Kidney tubule cell (primary cell): ENCODE measurements around the gene PBOV1.

Source experiments
- DNase-seq: peaks from one replicate; pipeline ENCODE4 v3.0.0-alpha.2; 2018; ENCODE audit warnings: low spot score

PBOV1 gene

DNA sequence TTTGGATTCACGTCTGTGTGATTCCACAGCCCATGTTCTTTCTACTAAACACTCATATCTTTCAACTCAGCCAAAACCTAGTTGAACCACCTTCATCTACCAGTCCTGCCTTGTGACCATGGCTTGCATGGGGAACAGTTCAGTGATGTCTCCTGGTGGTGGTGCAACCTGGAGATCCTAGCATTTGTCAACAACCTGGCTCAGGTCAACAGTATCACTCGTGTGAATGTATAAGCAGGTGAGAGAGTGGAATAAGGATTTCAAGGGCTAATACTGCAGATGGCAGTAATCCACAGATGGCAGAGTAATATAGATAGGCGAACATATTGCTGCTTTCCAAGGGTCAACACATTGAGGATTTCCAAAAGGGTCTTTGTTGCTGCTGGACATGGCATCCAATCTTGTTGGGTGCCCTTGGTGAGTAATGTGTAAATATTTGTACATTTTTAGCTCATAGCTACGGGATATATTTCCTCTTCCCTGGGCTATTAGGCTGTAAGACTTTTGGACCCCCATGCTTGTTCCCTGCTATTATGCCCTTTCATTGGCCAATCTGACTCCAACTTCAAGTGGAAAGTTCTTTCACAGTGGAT is 13.4 kb downstream of the PBOV1 start:
- no peak for DNase-seq

DNA sequence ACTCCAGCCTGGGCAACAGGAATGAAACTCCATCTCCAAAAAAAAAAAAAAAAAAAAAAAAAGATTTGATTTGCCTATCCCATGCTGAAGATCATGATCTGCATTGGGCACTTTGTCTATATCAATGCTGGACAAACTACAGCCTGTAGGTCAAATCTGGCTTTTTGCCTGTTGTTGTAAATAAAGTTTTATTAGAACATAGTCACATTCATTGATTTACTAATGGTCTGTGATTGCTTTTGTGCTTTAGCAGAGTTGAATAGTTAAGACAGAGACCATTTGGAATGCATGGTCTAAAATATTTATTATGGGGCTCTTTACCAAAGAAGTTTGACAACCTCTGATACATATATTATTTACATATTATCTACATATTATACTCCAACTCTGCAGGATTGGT is 14.0 kb downstream of the PBOV1 start:
- no peak for DNase-seq

GRCh38 chr6:138203315-138203714 is 15.0 kb downstream of the PBOV1 start:
- no peak for DNase-seq

DNA sequence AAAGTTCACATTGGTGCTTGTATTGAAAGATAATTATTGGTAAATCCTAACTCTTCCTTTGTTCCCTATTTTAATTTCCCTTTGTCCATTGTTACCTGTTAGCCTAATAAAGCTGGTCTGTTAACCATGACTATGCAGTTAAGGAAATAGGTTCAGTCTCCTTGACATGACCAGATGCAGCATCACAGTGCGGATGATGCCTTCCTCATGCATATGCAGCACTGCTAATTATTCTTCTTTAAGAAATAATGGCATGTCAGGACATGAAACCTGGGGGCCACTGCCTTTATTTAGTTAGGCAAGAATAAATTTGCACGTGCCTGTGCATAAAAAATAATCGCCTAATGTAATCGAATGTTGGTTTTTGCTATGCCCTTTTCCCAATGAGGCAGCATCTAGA is 16.5 kb downstream of the PBOV1 start:
- DNase-seq: no peak

GRCh38 chr6:138198430-138199091 is 19.7 kb downstream of the PBOV1 start:
- no peak for DNase-seq

DNA sequence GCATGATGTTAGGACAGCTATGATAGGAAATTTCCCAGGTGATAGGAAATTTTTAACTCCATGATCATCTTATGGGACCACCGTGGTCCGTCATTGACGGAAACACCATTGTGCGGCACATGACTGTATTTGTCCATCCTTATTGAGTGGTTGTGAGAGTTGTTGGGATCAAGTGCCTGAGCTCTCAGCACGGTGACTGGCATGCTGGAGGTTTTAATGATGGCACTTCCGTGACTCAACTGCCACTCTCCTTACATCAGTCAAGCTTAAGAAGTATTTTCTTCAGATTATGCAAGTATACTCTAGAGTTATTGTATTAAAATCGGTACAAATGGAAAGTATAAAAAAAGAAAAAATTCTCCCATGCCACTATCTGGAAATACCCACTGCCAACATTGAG is 20.7 kb downstream of the PBOV1 start:
- no peak for DNase-seq

- DNase-seq: no peak
Measured at GRCh38 chr6:138196122-138196738, 22.1 kb downstream of the PBOV1 start.

DNA sequence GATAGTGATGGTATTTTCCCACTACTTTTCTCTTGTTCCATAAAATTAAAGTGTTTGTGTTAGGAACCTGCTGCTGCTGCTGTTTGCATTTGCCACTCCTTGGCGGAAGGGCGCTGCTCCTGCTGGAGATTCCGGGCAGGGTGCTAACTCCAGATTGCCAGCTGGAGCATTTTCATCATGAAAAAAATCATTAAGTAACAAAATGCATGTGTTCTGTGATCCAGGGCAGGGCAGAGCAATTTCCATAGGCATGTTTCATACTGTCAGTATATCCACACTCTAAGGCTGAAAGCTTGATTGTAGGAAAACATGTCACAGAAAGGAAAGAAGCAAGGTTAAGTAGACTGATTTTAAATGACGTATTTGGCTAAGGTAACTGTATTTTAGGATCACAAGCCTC is 24.0 kb downstream of the PBOV1 start:
- DNase-seq: no peak

- DNase-seq: no peak
Measured at GRCh38 chr6:138188278-138188941, 29.9 kb downstream of the PBOV1 start.

DNA sequence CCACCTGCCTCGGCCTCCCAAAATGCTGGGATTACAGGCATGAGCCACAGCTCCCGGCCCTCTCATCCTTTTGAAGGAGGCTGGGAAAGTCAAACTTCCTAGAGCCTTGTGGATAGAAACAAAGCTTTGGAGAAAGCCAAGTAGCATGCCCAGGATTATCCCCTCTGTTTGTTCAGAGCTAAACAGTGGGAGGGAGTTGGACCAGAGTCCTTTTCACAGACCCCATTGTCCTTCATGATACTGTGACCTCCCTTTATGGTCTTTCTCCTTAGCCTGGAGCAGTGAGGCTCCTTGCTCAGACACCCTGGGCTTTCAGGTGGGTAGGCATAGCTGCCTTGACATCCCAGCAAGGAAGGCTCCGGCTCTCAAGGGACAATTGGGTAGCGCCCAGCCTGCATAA is 31.1 kb downstream of the PBOV1 start:
- DNase-seq: no peak

DNA sequence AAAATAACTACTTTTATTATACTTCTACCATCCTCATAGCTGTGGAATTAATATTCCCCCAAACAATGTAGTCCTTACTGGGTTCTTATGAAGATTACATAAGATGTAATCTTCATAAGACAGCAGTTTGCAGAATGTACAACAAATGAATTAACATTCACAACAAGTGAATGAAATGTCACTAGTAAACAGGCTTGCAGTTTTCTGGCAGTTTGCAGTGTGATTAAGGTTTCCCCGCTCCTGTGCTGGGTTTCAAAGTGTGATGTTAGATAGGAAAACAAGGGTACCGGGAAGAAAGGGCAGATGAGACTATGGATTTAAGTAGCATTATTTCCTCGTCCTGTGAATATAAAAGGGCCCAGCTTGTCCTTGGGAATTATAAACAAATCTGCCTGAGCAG is 34.1 kb downstream of the PBOV1 start:
- no peak for DNase-seq

DNA sequence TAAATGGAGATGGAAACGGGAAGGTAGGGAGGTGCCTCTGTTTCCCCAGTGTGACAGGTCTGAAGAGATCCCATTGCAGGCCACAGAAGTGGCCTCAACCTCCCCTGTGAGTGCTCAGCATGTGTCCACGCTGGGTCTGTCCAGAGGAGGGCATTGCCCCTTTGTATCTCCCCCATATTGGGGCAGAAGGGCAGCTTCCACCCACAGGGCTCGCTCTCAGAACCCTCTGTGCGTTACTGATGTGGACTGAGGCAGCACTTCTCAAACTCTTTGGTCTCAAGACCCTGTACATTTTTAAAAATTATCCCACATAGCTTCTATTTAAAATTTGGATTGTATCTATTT is 34.5 kb downstream of the PBOV1 start:
- DNase-seq: no peak

DNA sequence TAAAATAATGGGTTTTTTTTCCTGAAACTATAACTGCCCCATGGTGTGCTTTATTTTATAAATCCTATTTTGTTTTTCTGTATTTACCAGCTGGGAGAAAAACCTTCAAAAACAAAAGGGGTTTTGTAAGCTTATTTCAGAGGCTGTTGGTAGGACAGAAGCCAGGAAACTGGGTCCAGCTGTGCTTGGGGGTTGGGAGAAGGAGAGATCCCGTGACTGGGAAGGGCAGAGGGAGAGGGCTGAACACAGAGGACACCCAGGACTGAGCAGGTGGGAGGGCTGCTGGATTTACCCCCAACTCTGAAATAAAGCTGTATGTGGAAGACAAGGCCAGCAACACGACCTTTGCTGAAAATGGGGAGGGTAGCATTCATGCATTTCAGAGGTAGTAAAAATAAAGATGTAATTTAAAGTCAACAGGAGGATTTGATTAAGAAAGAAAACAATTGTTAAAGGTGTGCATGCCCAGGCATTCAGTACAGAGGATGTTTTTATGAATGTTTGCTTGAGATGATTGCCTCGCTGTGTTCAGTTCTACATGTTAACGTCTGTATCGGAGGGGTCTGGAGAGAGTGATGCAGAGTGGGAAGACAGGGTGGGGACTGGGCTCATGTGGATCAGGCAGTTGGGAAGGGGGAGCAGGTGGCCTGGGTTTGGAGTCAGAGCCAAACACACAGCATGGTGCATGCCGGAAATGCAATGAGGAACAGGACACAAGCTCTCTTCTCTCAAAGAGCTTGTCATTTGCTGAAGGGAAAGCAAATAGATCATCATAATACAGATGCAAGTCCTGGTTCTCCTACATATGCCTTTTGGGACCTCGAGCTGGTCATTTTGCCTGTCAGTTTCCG is 35.1 kb downstream of the PBOV1 start:
- no peak for DNase-seq

- no peak for DNase-seq
Measured at GRCh38 chr6:138176652-138177232, 41.5 kb downstream of the PBOV1 start.

DNA sequence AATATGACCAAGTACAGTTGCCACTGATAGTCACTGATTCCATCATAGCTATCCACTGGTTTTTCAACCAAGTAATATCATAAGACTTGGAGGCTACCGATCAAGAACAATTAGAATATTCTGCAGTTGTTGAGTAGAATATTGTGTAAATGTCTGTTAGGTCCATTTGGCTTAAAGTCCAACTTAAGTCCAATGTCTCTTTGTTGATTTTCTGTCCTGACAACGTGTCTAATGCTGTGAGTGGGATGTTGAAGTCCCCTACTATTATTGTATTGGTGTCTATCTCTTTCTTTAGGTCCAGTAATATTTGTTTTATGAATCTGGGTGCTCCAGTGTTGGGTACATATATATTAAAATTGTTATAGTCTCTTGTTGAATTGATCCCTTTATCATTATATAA is 42.7 kb downstream of the PBOV1 start:
- DNase-seq: no peak
